ENCODE results near the gene PRC1. TPM values are rescaled to one million over a fixed set of nuclear protein-coding genes. Genes with fewer than 3 reads are reported as not detected.
A peak's percentile ranks its signal among the peaks of the same experiment; 100 is the strongest.

PRC1 gene
- total RNA-seq, 1 experiment from 2014 or later: 125 TPM

DNA sequence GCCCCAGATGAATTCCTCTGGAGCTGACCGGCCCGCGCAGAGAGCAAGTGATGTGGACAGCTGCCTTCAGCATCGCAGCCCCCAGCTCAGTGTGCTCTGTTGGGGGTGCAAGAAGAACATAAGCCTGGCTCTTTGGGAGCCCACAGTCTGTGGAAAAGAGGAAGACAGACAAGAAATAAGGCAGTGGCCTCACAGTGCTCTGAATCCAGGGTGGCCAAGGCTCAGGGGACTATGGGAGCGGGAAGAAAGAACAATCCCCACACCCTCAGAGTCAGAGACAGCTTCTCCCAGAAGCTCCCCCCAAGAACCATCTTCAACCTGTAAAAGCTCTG, 61.7 kb downstream of the PRC1 start:
- ChIA-PET CTCF (interaction anchor here (0.5 to 11.6 kb wide), 27 partner anchors 10 to 1146 kb away, joined by 3 to 131 read pairs (median 4); partner anchors contain the start of genes MAN2A2, RCCD1 and VPS33B), POLR2A (interaction anchor here (0.6 to 10.1 kb wide), 19 partner anchors 9 to 612 kb away, joined by 3 to 150 read pairs (median 5); partner anchors contain the start of genes FURIN, MAN2A2, PRC1 and RCCD1)
- intact Hi-C loops (cut with micrococcal nuclease): loop anchor here (1.0 to 5.0 kb wide), 3 partner anchors 30 to 285 kb away; no protein-coding TSS in a partner anchor
- H3K9me3 Mint-ChIP-seq (ENCODE audit: unreplicated experiment): no peaks in the 10 kb centered on the region
- no peak for DNase-seq (ENCODE audit: unreplicated experiment)
- peaks cover 35% of the 10 kb centered on the region for H3K4me1 Mint-ChIP-seq (ENCODE audit: insufficient read depth, unreplicated experiment)
- H3K4me3 Mint-ChIP-seq (ENCODE audit: unreplicated experiment): peak overlapping the region; percentile 95
- H3K36me3 Mint-ChIP-seq (ENCODE audit: insufficient read depth, unreplicated experiment): peaks cover 30% of the 10 kb centered on the region
- no peaks in the 10 kb centered on the region for H3K27me3 Mint-ChIP-seq (ENCODE audit: insufficient read depth, unreplicated experiment)
- H3K27ac Mint-ChIP-seq (ENCODE audit: low read depth, unreplicated experiment): peak overlapping the region; percentile 96
- BruUV-seq (replicated peaks): no TSS peak
- TF ChIP-seq, protein P1, sequence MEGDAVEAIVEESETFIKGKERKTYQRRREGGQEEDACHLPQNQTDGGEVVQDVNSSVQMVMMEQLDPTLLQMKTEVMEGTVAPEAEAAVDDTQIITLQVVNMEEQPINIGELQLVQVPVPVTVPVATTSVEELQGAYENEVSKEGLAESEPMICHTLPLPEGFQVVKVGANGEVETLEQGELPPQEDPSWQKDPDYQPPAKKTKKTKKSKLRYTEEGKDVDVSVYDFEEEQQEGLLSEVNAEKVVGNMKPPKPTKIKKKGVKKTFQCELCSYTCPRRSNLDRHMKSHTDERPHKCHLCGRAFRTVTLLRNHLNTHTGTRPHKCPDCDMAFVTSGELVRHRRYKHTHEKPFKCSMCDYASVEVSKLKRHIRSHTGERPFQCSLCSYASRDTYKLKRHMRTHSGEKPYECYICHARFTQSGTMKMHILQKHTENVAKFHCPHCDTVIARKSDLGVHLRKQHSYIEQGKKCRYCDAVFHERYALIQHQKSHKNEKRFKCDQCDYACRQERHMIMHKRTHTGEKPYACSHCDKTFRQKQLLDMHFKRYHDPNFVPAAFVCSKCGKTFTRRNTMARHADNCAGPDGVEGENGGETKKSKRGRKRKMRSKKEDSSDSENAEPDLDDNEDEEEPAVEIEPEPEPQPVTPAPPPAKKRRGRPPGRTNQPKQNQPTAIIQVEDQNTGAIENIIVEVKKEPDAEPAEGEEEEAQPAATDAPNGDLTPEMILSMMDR (IDR thresholded peaks at IDR 0.05; ENCODE audit: unreplicated experiment): no peak

DNA sequence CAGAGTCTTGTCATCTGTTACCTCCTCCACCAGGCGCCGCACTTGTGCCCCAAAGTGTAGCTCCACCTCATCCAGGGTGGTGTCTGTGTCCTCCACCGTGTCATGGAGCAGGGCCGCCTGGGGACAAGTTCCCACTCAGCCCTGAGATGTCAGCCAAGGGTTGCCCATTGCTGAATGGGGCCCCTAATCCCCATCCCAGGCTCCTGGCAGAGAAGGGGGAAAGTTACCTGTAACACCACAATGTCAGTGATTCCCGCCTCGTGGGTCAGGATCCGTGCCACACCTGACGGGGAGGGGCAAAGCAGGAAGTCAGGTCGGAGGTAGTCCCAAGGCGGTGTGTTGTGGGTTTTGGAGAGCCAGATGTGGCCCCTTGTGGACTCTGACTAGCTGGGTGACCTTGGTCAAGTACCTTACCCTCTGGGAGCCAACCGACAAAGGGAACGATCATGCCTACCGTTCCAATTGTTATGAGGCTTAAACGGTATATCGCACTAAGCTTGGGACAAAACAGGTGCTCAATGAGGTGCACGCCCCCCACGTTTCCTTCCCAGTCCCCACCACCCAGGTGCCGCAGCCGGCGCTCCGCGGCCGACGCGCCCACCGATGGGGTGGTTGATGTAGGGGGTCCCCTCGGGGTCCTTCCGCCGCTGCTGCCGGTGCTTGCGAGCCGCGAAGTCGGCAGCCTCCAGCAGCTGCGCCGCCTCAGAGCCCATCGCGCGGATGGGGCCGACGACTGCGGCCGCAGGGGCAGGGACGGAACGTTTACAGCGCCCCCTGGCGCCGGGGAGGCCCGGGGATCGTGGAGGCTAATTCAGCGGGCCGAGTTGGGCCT, 62.3 kb downstream of the PRC1 start, which contains the start of gene HDDC3:
Gene HDDC3, minus strand, starts transcription at position 722 of the 832 bp plus-strand sequence. Its CDS starts 9 bp downstream, at position 713.
- no TSS peak for BruUV-seq (replicated peaks)
- H3K9me3 Mint-ChIP-seq (ENCODE audit: unreplicated experiment): no peaks in the 10 kb centered on the region
- H3K4me1 Mint-ChIP-seq (ENCODE audit: insufficient read depth, unreplicated experiment): peaks cover 35% of the 10 kb centered on the region
- TF ChIP-seq, protein P1 (IDR thresholded peaks at IDR 0.05; ENCODE audit: unreplicated experiment): peak; percentile 87
- ChIA-PET POLR2A (interaction anchor here (0.6 to 10.1 kb wide), 31 partner anchors 9 to 896 kb away, joined by 3 to 150 read pairs (median 4); partner anchors contain the start of genes BLM, FURIN, MAN2A2 and PRC1), CTCF (interaction anchor here (0.5 to 11.6 kb wide), 38 partner anchors 10 to 1147 kb away, joined by 3 to 131 read pairs (median 4); partner anchors contain the start of genes MAN2A2, RCCD1 and VPS33B)
- H3K36me3 Mint-ChIP-seq (ENCODE audit: insufficient read depth, unreplicated experiment): peaks cover 24% of the 10 kb centered on the region
- intact Hi-C loops (cut with micrococcal nuclease): loop anchor here (1.0 to 5.0 kb wide), 3 partner anchors 30 to 285 kb away; no protein-coding TSS in a partner anchor
- peak within 1 kb of the TSS; percentile 96 for H3K27ac Mint-ChIP-seq (ENCODE audit: low read depth, unreplicated experiment)
- peak within 1 kb of the TSS; percentile 95 for H3K4me3 Mint-ChIP-seq (ENCODE audit: unreplicated experiment)
- DNase-seq (ENCODE audit: unreplicated experiment): peak; percentile 93
- no peaks in the 10 kb centered on the region for H3K27me3 Mint-ChIP-seq (ENCODE audit: insufficient read depth, unreplicated experiment)

DNA sequence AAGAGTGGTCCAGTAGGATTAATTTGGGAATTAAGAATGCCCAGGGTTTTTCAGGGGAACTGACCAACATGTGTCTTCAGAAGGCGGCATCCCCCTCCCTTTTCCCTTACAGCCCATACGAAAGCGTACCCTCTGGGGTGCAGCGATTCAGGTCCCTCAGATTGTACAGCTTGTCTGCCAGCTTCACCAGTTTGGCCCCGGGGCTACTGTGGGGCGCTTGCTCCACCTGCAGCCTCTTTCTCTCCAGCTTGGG, 62.8 kb downstream of the PRC1 start:
- peak overlapping the region; percentile 95 for H3K4me3 Mint-ChIP-seq (ENCODE audit: unreplicated experiment)
- CTCF ChIA-PET: interaction anchor here (0.6 to 11.6 kb wide), 23 partner anchors 9 to 991 kb away, joined by 3 to 131 read pairs (median 5); partner anchors contain the start of genes MAN2A2 and RCCD1
- TF ChIP-seq, protein P1 (IDR thresholded peaks at IDR 0.05; ENCODE audit: unreplicated experiment): no peak
- no peaks in the 10 kb centered on the region for H3K27me3 Mint-ChIP-seq (ENCODE audit: insufficient read depth, unreplicated experiment)
- H3K4me1 Mint-ChIP-seq (ENCODE audit: insufficient read depth, unreplicated experiment): peaks cover 33% of the 10 kb centered on the region
- no TSS peak for BruUV-seq (replicated peaks)
- peaks cover 19% of the 10 kb centered on the region for H3K36me3 Mint-ChIP-seq (ENCODE audit: insufficient read depth, unreplicated experiment)
- DNase-seq (ENCODE audit: unreplicated experiment): no peak
- no peaks in the 10 kb centered on the region for H3K9me3 Mint-ChIP-seq (ENCODE audit: unreplicated experiment)
- POLR2A ChIA-PET: interaction anchor here (0.6 to 10.1 kb wide), 24 partner anchors 9 to 895 kb away, joined by 3 to 150 read pairs (median 4); partner anchors contain the start of genes BLM, FURIN, MAN2A2 and PRC1
- peak overlapping the region; percentile 96 for H3K27ac Mint-ChIP-seq (ENCODE audit: low read depth, unreplicated experiment)
- intact Hi-C loops (cut with micrococcal nuclease): loop anchor here (5.0 kb wide), 1 partner anchor 284 kb away; no protein-coding TSS in a partner anchor
